H9 (cell line): ENCODE results near the gene MAP3K1. TPM values are rescaled to one million over a fixed set of nuclear protein-coding genes. Genes with fewer than 3 reads are reported as not detected.

Source experiments
- DNase-seq: peaks from one replicate; pipeline ENCODE4 v3.0.0-alpha.2; 2017
- H2AFZ ChIP-seq: one replicate; pipeline ENCODE4 v1.6.1; 2013; ENCODE audit warnings: mild to moderate bottlenecking, low read length, control low read depth, moderate library complexity
- H2AK5ac ChIP-seq: 2 replicates; pipeline ENCODE4 v1.6.1; 2013; ENCODE audit warnings: low read length, control low read depth, mixed read lengths; ENCODE audit not compliant: insufficient read length
- H2BK120ac ChIP-seq: one replicate; pipeline ENCODE4 v1.6.1; 2013; ENCODE audit warnings: low read depth, mild to moderate bottlenecking, low read length, control low read depth, inconsistent platforms; ENCODE audit not compliant: poor library complexity, severe bottlenecking
- H2BK12ac ChIP-seq: 2 replicates; pipeline ENCODE4 v1.6.1; 2013; ENCODE audit warnings: low read length, control low read depth, mixed read lengths, low read depth; ENCODE audit not compliant: insufficient read length
- H2BK15ac ChIP-seq: 2 replicates; pipeline ENCODE4 v1.6.1; 2013; ENCODE audit warnings: low read depth, low read length, control low read depth
- H2BK20ac ChIP-seq: one replicate; pipeline ENCODE4 v1.6.1; 2013; ENCODE audit warnings: low read depth, mild to moderate bottlenecking, low read length, control low read depth, inconsistent platforms; ENCODE audit not compliant: poor library complexity, severe bottlenecking
- H2BK5ac ChIP-seq: 2 replicates; pipeline ENCODE4 v1.6.1; 2013; ENCODE audit warnings: low read length, control low read depth, mixed read lengths; ENCODE audit not compliant: insufficient read length
- H3K14ac ChIP-seq: 2 replicates; pipeline ENCODE4 v1.6.1; 2013; ENCODE audit warnings: low read length, control low read depth; ENCODE audit not compliant: insufficient read depth
- H3K18ac ChIP-seq: 2 replicates; pipeline ENCODE4 v1.6.1; 2013; ENCODE audit warnings: low read depth, mild to moderate bottlenecking, mixed read lengths, low read length, control low read depth; ENCODE audit not compliant: insufficient read length
- H3K23ac ChIP-seq: 2 replicates; pipeline ENCODE4 v1.6.1; 2013; ENCODE audit warnings: low read length, control low read depth, mixed read lengths, low read depth; ENCODE audit not compliant: insufficient read length
- H3K23me2 ChIP-seq: 2 replicates; pipeline ENCODE4 v1.6.1; 2013; ENCODE audit warnings: low read depth, mild to moderate bottlenecking, mixed read lengths, low read length, control low read depth; ENCODE audit not compliant: insufficient read length, poor library complexity, severe bottlenecking
- H3K27ac ChIP-seq: 2 replicates; pipeline ENCODE4 v1.5.1; 2013; ENCODE audit warnings: low read length, control low read depth, mixed read lengths, low read depth; ENCODE audit not compliant: insufficient read length
- H3K27me3 ChIP-seq: 2 replicates; pipeline ENCODE4 v1.6.1; 2013; ENCODE audit warnings: low read length, control low read depth, inconsistent platforms; ENCODE audit not compliant: insufficient read depth
- H3K4ac ChIP-seq: 2 replicates; pipeline ENCODE4 v1.6.1; 2013; ENCODE audit warnings: low read depth, mild to moderate bottlenecking, control low read depth, inconsistent platforms, low read length, moderate library complexity
- H3K4me1 ChIP-seq: 2 replicates; pipeline ENCODE4 v1.6.1; 2013; ENCODE audit warnings: low read length, control low read depth, inconsistent platforms; ENCODE audit not compliant: insufficient read depth
- H3K4me2 ChIP-seq: 2 replicates; pipeline ENCODE4 v1.6.1; 2013; ENCODE audit warnings: low read length, control low read depth, mixed read lengths; ENCODE audit not compliant: insufficient read length, insufficient read depth
- H3K56ac ChIP-seq: 2 replicates; pipeline ENCODE4 v1.6.1; 2013; ENCODE audit warnings: low read depth, mild to moderate bottlenecking, mixed read lengths, low read length, control low read depth; ENCODE audit not compliant: insufficient read length
- H3K79me1 ChIP-seq: 2 replicates; pipeline ENCODE4 v1.6.1; 2013; ENCODE audit warnings: low read depth, mild to moderate bottlenecking, moderate library complexity, low read length, control low read depth, inconsistent platforms; ENCODE audit not compliant: insufficient read depth, poor library complexity, severe bottlenecking
- H3K79me2 ChIP-seq: 2 replicates; pipeline ENCODE4 v1.6.1; 2013; ENCODE audit warnings: low read length, control low read depth, inconsistent platforms; ENCODE audit not compliant: insufficient read depth
- H3K9ac ChIP-seq: 2 replicates; pipeline ENCODE4 v1.6.1; 2013; ENCODE audit warnings: low read length, control low read depth, mixed read lengths; ENCODE audit not compliant: insufficient read length; ENCODE audit errors: extremely low read depth
- H3K9me3 ChIP-seq: one replicate; pipeline ENCODE4 v1.6.1; 2013; ENCODE audit warnings: low read depth, low read length, inconsistent platforms; ENCODE audit not compliant: control insufficient read depth
- H3T11ph ChIP-seq: one replicate; pipeline ENCODE4 v1.6.1; 2013; ENCODE audit warnings: mild to moderate bottlenecking, low read length, control low read depth, inconsistent platforms
- H4K20me1 ChIP-seq: one replicate; pipeline ENCODE4 v1.6.1; 2013; ENCODE audit not compliant: control insufficient read depth, insufficient read length, insufficient read depth
- H4K5ac ChIP-seq: 2 replicates; pipeline ENCODE4 v1.6.1; 2013; ENCODE audit warnings: low read depth, mild to moderate bottlenecking, mixed read lengths, low read length, control low read depth; ENCODE audit not compliant: insufficient read length
- H4K8ac ChIP-seq: replicated peaks from 2 replicates; pipeline ENCODE4 v1.6.1; 2013; ENCODE audit warnings: low read length, control low read depth, mixed read lengths, low read depth; ENCODE audit not compliant: insufficient read length
- H4K91ac ChIP-seq: 2 replicates; pipeline ENCODE4 v1.6.1; 2013; ENCODE audit warnings: low read depth, mild to moderate bottlenecking, moderate library complexity, mixed read lengths, low read length, control low read depth; ENCODE audit not compliant: insufficient read length
- H3K27ac Mint-ChIP-seq, 3 experiments: 2 replicates in 2 of 3; 3 replicates in 1 of 3; pipeline ENCODE4 v1.8.0; 2020 to 2021; ENCODE audit warnings: mixed read lengths in 3 of 3, mild to moderate bottlenecking in 1 of 3, moderate library complexity in 1 of 3
- H3K27me3 Mint-ChIP-seq: 2 replicates; pipeline ENCODE4 v1.8.0; 2021; ENCODE audit warnings: low read depth, mild to moderate bottlenecking, moderate library complexity, mixed read lengths
- H3K36me3 Mint-ChIP-seq, 3 experiments: 2 replicates in 2 of 3; 3 replicates in 1 of 3; pipeline ENCODE4 v1.8.0; 2020 to 2021; ENCODE audit warnings: low read depth in 3 of 3, mixed read lengths in 3 of 3; ENCODE audit not compliant: insufficient read depth in 1 of 3
- H3K4me1 Mint-ChIP-seq, 2 experiments: 2 replicates each; pipeline ENCODE4 v1.8.0; 2020; ENCODE audit warnings: mixed read lengths in 2 of 2
- H3K4me3 Mint-ChIP-seq, 2 experiments: 2 replicates in 1 of 2; 3 replicates in 1 of 2; pipeline ENCODE4 v1.8.0; 2020 to 2021; ENCODE audit warnings: mild to moderate bottlenecking in 2 of 2, mixed read lengths in 2 of 2, moderate library complexity in 1 of 2
- H3K9me3 Mint-ChIP-seq, 2 experiments: 2 replicates in 1 of 2; 3 replicates in 1 of 2; pipeline ENCODE4 v1.8.0; 2020; ENCODE audit warnings: mild to moderate bottlenecking in 2 of 2, mixed read lengths in 2 of 2, moderate library complexity in 1 of 2
- CTCF ChIP-seq: fragments of 200-600 bp; sonication (generic); conservative IDR thresholded peaks from 3 replicates; pipeline ENCODE4 v1.8.0; 2021; ENCODE audit warnings: antibody characterized with exemption, mild to moderate bottlenecking
- WGBS: extraction: QIAGEN DNeasy Blood & Tissue Kit; methylation state at CpG from one replicate; pipeline ENCODE4 v1.1.7; 2013; ENCODE audit warnings: missing lambda C conversion rate, low lambda C conversion rate, mixed read lengths; ENCODE audit not compliant: insufficient read length; ENCODE audit errors: extremely low coverage; 5-methylcytosine and 5-hydroxymethylcytosine counted together
- total RNA-seq: library from RNA; stranded (reverse); gene quantifications from 2 replicates; pipeline ENCODE4 v1.2.1, GENCODE V29; 2021

MAP3K1 gene
- total RNA-seq, 1 experiment from 2014 or later = 11.1 TPM

DNA sequence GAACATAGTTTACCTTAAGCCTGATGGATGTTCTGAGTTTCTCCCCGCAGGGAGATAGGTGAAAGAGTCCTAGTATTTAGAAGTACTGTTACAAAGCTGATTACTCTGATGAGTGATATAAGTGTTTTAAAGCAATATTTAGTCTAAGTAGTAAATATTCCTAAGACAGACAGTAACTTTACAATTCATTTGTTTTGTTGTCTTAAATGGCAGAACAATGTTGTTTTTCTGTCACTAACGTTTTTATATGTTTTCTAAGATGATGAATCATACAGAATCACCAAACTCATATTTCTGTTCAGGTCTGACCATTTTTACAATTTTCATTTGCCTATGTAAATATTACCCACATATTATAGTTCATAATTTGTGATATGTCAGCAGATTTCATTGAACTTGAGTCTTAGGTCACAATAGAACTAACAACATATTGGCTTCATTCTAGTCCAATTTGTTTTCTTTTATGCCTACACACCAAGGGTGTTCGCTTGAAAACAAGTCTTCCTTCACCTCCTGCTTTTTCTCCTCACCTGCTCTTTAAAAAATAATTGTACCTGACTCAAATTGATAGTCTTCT is 30.6 kb downstream of the MAP3K1 start:
- Histone ChIP-seq H4K5ac (no peak overlapping the region), H3K14ac (no peak overlapping the region), H3K79me1 (no peaks in the 10 kb centered on the region), H3K79me2 (no peaks in the 10 kb centered on the region; the same call in 1 of the 2 replicates), H4K20me1 (no peaks in the 10 kb centered on the region), H3K23ac (no peak overlapping the region), H3K4ac (no peak overlapping the region), H2BK120ac (no peak overlapping the region), H4K8ac (no peak overlapping the region), H3K18ac (no peak overlapping the region), H2BK15ac (no peak overlapping the region), H2BK12ac (no peak overlapping the region), H3K27ac (no peak overlapping the region), H3K23me2 (no peaks in the 10 kb centered on the region), H2BK20ac (no peak overlapping the region), H2AFZ (no peak overlapping the region), H3K4me2 (no peak overlapping the region), H3K56ac (no peak overlapping the region), H3K27me3 (no peaks in the 10 kb centered on the region), H2AK5ac (no peak overlapping the region), H3T11ph (no peak overlapping the region), H3K9me3 (no peaks in the 10 kb centered on the region), H3K9ac (no peak overlapping the region), H2BK5ac (no peak overlapping the region), H4K91ac (no peak overlapping the region), H3K4me1 (peaks cover 4% of the 10 kb centered on the region; the same call in 1 of the 2 replicates)
- no peak for TF ChIP-seq CTCF
- no CpG with 5 or more reads among the region's 3 CpGs for WGBS
- Mint-ChIP-seq H3K4me1 (peaks cover 28% of the 10 kb centered on the region in 2 experiments), H3K4me3 (no peak overlapping the region), H3K9me3 (no peaks in the 10 kb centered on the region), H3K27ac (no peak overlapping the region), H3K36me3 (no peaks in the 10 kb centered on the region; a peak in 1 of 7 replicates), H3K27me3 (no peaks in the 10 kb centered on the region)
- no peak for DNase-seq
